CD4-positive, alpha-beta T cell (primary cell): ENCODE data around the gene KCND3. TPM values are rescaled to one million over a fixed set of nuclear protein-coding genes. Genes with fewer than 3 reads are reported as not detected.

ENCODE experiments used
- ATAC-seq: fragments of 200-7000 bp; cut with Tn5 transposase; one replicate; pipeline ENCODE4 v1.10.0; 2022; ENCODE audit warnings: mild to moderate bottlenecking; ENCODE audit not compliant: poor library complexity
- CTCF ChIA-PET: fragments of 350-600 bp; sonication (Branson Sonifier 250); formaldehyde crosslinking; loops from one replicate; lab custom pipeline; 2021; ENCODE audit warnings: antibody characterized with exemption, inconsistent platforms; lab: Charles Lee
- POLR2A ChIA-PET: fragments of 350-600 bp; sonication (Branson Sonifier 250); formaldehyde crosslinking; loops from one replicate; lab custom pipeline; 2021; ENCODE audit warnings: antibody characterized with exemption, inconsistent platforms; lab: Charles Lee
- DNase-seq, 14 experiments: peaks; one replicate each; pipeline ENCODE4 v3.0.0-alpha.2; 2013 to 2020; ENCODE audit warnings: mixed read lengths in 2 of 14
- H3K27ac ChIP-seq, 2 donors: one replicate each; pipeline versions ENCODE4 v1.5.1 to v1.7.0; 2013; ENCODE audit warnings: low read length in 2 of 2, low read depth in 1 of 2, mild to moderate bottlenecking in 1 of 2
- H3K27me3 ChIP-seq, 2 experiments: 1 replicate in 1 of 2; 2 replicates in 1 of 2; pipeline versions ENCODE4 v1.6.1 to v1.7.0; 2013; ENCODE audit warnings: low read length in 2 of 2, control low read depth in 1 of 2, mild to moderate bottlenecking in 1 of 2, moderate library complexity in 1 of 2; ENCODE audit not compliant: insufficient read depth in 2 of 2, control insufficient read depth in 1 of 2
- H3K36me3 ChIP-seq: one replicate; pipeline ENCODE4 v1.6.1; 2013; ENCODE audit warnings: low read length, control low read depth; ENCODE audit not compliant: insufficient read depth
- H3K4me1 ChIP-seq: one replicate; pipeline ENCODE4 v1.6.1; 2013; ENCODE audit warnings: low read length, control low read depth; ENCODE audit not compliant: insufficient read depth
- H3K4me3 ChIP-seq: one replicate; pipeline ENCODE4 v1.5.1; 2013; ENCODE audit warnings: mild to moderate bottlenecking, low read length, moderate library complexity
- H3K9me3 ChIP-seq, 2 experiments: 1 replicate in 1 of 2; 2 replicates in 1 of 2; pipeline versions ENCODE4 v1.6.1 to v1.7.0; 2013; ENCODE audit warnings: low read length in 2 of 2, mild to moderate bottlenecking in 2 of 2, control low read depth in 1 of 2, moderate library complexity in 1 of 2; ENCODE audit not compliant: control insufficient read depth in 1 of 2, insufficient read depth in 1 of 2
- H3K27ac Mint-ChIP-seq: one replicate; pipeline ENCODE4 v1.8.0; 2020; ENCODE audit warnings: mixed read lengths
- H3K27me3 Mint-ChIP-seq: one replicate; pipeline ENCODE4 v1.8.0; 2021; ENCODE audit warnings: mixed read lengths
- H3K36me3 Mint-ChIP-seq: one replicate; pipeline ENCODE4 v1.8.0; 2021; ENCODE audit warnings: low read depth, mixed read lengths
- H3K4me1 Mint-ChIP-seq: one replicate; pipeline ENCODE4 v1.8.0; 2021; ENCODE audit warnings: low read depth, mixed read lengths
- H3K4me3 Mint-ChIP-seq: one replicate; pipeline ENCODE4 v1.8.0; 2020; ENCODE audit warnings: mild to moderate bottlenecking, mixed read lengths
- H3K9me3 Mint-ChIP-seq: one replicate; pipeline ENCODE4 v1.8.0; 2020; ENCODE audit warnings: mixed read lengths
- CTCF ChIP-seq: fragments of 200-600 bp; IDR thresholded peaks from one replicate; pipeline ENCODE4 v1.8.0; 2022; ENCODE audit warnings: antibody characterized with exemption, mild to moderate bottlenecking
- intact Hi-C, 2 experiments: fragments of 100-400 bp; cut with DNase I in 1 of 2; cut with micrococcal nuclease in 1 of 2; formaldehyde crosslinking; loops; one replicate each; pipeline versions ENCODE4 v1.15.1 to v1.9.0; 2023 to 2025; cut with DNase I, micrococcal nuclease
- total RNA-seq, 174 experiments: library from RNA in 2 of 174; stranded (reverse) in 2 of 174; gene quantifications; one replicate each; pipeline ENCODE4 v1.2.3 and lab custom pipeline; 2021 to 2026

KCND3 gene
- total RNA-seq, 2 experiments from 2014 or later, result 0.05 TPM; not detected in 1

DNA sequence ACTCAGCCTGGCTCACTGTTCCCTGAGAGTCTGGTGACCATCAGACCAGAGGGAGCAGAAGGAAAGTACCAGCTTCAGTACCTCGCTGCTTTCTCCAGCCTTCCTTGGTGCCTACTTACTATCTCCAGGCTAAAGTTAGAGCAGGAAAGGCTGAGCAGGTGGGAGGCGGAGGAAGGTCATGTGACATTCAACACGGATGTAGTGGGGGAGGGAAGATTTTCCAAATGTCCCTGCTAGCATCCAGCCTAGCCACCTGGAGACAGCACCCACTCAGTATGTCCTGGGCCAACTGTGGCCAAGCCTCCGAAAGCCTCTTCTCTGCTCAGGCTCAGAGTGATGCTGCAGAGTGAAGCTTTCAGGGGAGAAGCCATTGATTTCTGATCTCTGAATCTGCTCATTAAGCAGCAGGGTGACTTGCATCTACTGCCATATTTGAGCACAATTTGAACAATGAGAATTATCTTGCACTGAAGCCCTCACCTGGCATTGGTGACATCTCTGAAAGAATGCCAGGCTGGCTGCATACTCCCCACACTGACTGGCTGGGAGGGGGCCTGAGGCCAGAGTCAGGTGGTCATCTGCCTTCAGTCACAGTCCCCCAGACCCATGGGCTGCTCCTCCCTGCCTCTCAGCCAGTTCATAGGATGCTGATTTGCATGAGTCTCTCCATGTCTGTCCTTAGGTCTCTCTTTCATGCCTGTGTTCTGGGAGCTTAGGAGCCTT, 86.2 kb downstream of the KCND3 start:
- H3K4me3 Mint-ChIP-seq, result no peak overlapping the region
- H3K9me3 Mint-ChIP-seq, result no peaks in the 10 kb centered on the region
- DNase-seq, result no peak
- Histone ChIP-seq H3K27ac (no peak overlapping the region), H3K9me3 (no peaks in the 10 kb centered on the region), H3K27me3 (peaks cover 9 to 17% of the 10 kb centered on the region in 2 experiments), H3K36me3 (no peaks in the 10 kb centered on the region), H3K4me1 (peaks cover 4% of the 10 kb centered on the region), H3K4me3 (no peak overlapping the region)
- H3K36me3 Mint-ChIP-seq, result no peaks in the 10 kb centered on the region
- no peaks in the 10 kb centered on the region for H3K4me1 Mint-ChIP-seq
- TF ChIP-seq CTCF, result no peak
- H3K27me3 Mint-ChIP-seq, result peaks cover 71% of the 10 kb centered on the region
- intact Hi-C loops, result no loop called here
- H3K27ac Mint-ChIP-seq, result no peak overlapping the region
- ATAC-seq, result no peak
- POLR2A ChIA-PET, result no interaction called here
- CTCF ChIA-PET, result no interaction called here

- Mint-ChIP-seq H3K4me1 (no peaks in the 10 kb centered on the region), H3K27me3 (peaks cover 43% of the 10 kb centered on the region), H3K27ac (no peak overlapping the region), H3K9me3 (no peaks in the 10 kb centered on the region), H3K4me3 (no peak overlapping the region), H3K36me3 (no peaks in the 10 kb centered on the region)
- CTCF ChIA-PET, result no interaction called here
- H3K4me1 ChIP-seq, result no peaks in the 10 kb centered on the region
- ATAC-seq, result no peak
- no peak overlapping the region for H3K4me3 ChIP-seq
- no peaks in the 10 kb centered on the region for H3K9me3 ChIP-seq
- TF ChIP-seq CTCF, result no peak
- DNase-seq, result no peak
- intact Hi-C loops, result no loop called here
- no peak overlapping the region for H3K27ac ChIP-seq
- POLR2A ChIA-PET, result no interaction called here
- H3K27me3 ChIP-seq, result peaks cover 2 to 20% of the 10 kb centered on the region in 2 experiments
- no peaks in the 10 kb centered on the region for H3K36me3 ChIP-seq
Measured at GRCh38 chr1:111895469-111895868, 94.0 kb downstream of the KCND3 start.

DNA sequence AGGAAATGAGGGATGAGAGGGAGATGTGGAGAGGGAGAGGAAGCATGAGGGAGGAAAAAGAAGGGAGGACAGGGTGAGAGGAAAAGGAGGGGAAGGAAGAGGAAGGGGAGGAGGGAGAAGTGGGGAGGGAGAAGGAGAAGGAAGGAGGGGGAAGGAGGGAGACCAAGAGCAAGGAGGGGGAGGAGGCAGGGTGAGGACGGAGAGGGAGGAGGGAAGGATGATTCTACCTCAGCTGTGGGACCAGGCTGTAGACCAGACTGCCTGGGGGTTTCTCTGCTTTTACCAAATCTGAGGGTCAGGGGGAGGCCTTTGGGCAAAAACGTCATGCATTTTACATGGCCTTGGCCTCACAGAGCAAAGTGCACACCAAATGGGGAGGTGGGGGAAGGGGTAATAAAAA, 94.5 kb downstream of the KCND3 start:
- H3K4me3 Mint-ChIP-seq, result no peak overlapping the region

More for the DNA sequence above, 94.5 kb downstream of the KCND3 start:
- no peaks in the 10 kb centered on the region for H3K4me1 Mint-ChIP-seq
- H3K27ac Mint-ChIP-seq, result no peak overlapping the region
- H3K9me3 ChIP-seq, result no peaks in the 10 kb centered on the region
- no peak overlapping the region for H3K27ac ChIP-seq
- DNase-seq (no peak), ATAC-seq (no peak)
- intact Hi-C loops, result no loop called here
- no peak overlapping the region for H3K4me3 ChIP-seq
- H3K36me3 Mint-ChIP-seq, result no peaks in the 10 kb centered on the region
- H3K27me3 Mint-ChIP-seq, result peaks cover 39% of the 10 kb centered on the region
- no peaks in the 10 kb centered on the region for H3K36me3 ChIP-seq
- no peaks in the 10 kb centered on the region for H3K9me3 Mint-ChIP-seq
- peaks cover 2 to 20% of the 10 kb centered on the region in 2 experiments for H3K27me3 ChIP-seq
- ChIA-PET POLR2A (no interaction called here), CTCF (no interaction called here)
- H3K4me1 ChIP-seq, result no peaks in the 10 kb centered on the region
- no peak for TF ChIP-seq CTCF
